Measurements from ENCODE around the gene TMEM43.

TMEM43 gene

GRCh38 chr3:14179114-14179465, 54.2 kb downstream of the TMEM43 start:
- FAIRE-seq (no peak), DNase-seq (ENCODE audit: insufficient read length, low spot score) (no peak)
- TF ChIP-seq SPI1 (IDR thresholded peaks at IDR 0.05; ENCODE audit: low read depth, low read length) (no peak), POU2F2 (IDR thresholded peaks at IDR 0.05; ENCODE audit: low read depth, low read length) (no peak), POLR2AphosphoS5 (IDR thresholded peaks at IDR 0.05; ENCODE audit: low read depth, low read length) (no peak), TAF1 (IDR thresholded peaks at IDR 0.05; ENCODE audit: low read depth, low read length) (no peak), POLR2A (IDR thresholded peaks at IDR 0.05; ENCODE audit: low read depth, low read length) (no peak), PAX5 (IDR thresholded peaks at IDR 0.05; ENCODE audit: insufficient read depth, low read length, severe bottlenecking) (no peak)

- TF ChIP-seq POLR2A (IDR thresholded peaks at IDR 0.05; ENCODE audit: low read depth, low read length) (no peak), TAF1 (IDR thresholded peaks at IDR 0.05; ENCODE audit: low read depth, low read length) (no peak), PAX5 (IDR thresholded peaks at IDR 0.05; ENCODE audit: insufficient read depth, low read length, severe bottlenecking) (no peak), SPI1 (IDR thresholded peaks at IDR 0.05; ENCODE audit: low read depth, low read length) (no peak), POLR2AphosphoS5 (IDR thresholded peaks at IDR 0.05; ENCODE audit: low read depth, low read length) (no peak), POU2F2 (IDR thresholded peaks at IDR 0.05; ENCODE audit: low read depth, low read length) (no peak)
- DNase-seq (ENCODE audit: insufficient read length, low spot score), result no peak
- FAIRE-seq, result no peak
Observed at GRCh38 chr3:14179795-14180194, 54.9 kb downstream of the TMEM43 start.

GRCh38 chr3:14181253-14181652, 56.4 kb downstream of the TMEM43 start:
- DNase-seq (ENCODE audit: insufficient read length, low spot score), result no peak
- FAIRE-seq, result no peak
- TF ChIP-seq POU2F2 (IDR thresholded peaks at IDR 0.05; ENCODE audit: low read depth, low read length) (no peak), POLR2A (IDR thresholded peaks at IDR 0.05; ENCODE audit: low read depth, low read length) (no peak), TAF1 (IDR thresholded peaks at IDR 0.05; ENCODE audit: low read depth, low read length) (no peak), PAX5 (IDR thresholded peaks at IDR 0.05; ENCODE audit: insufficient read depth, low read length, severe bottlenecking) (no peak), POLR2AphosphoS5 (IDR thresholded peaks at IDR 0.05; ENCODE audit: low read depth, low read length) (no peak), SPI1 (IDR thresholded peaks at IDR 0.05; ENCODE audit: low read depth, low read length) (no peak)

GRCh38 chr3:14183015-14183577, 58.2 kb downstream of the TMEM43 start:
- no peak for DNase-seq (ENCODE audit: insufficient read length, low spot score)
- TF ChIP-seq TAF1 (IDR thresholded peaks at IDR 0.05; ENCODE audit: low read depth, low read length) (no peak), SPI1 (IDR thresholded peaks at IDR 0.05; ENCODE audit: low read depth, low read length) (no peak), PAX5 (IDR thresholded peaks at IDR 0.05; ENCODE audit: insufficient read depth, low read length, severe bottlenecking) (no peak), POU2F2 (IDR thresholded peaks at IDR 0.05; ENCODE audit: low read depth, low read length) (no peak), POLR2A (IDR thresholded peaks at IDR 0.05; ENCODE audit: low read depth, low read length) (no peak), POLR2AphosphoS5 (IDR thresholded peaks at IDR 0.05; ENCODE audit: low read depth, low read length) (no peak)
- FAIRE-seq, result no peak

GRCh38 chr3:14186854-14187458, 62.1 kb downstream of the TMEM43 start:
- TF ChIP-seq POLR2A (IDR thresholded peaks at IDR 0.05; ENCODE audit: low read depth, low read length), result no peak
- no peak for TF ChIP-seq POU2F2 (IDR thresholded peaks at IDR 0.05; ENCODE audit: low read depth, low read length)
- no peak for TF ChIP-seq PAX5 (IDR thresholded peaks at IDR 0.05; ENCODE audit: insufficient read depth, low read length, severe bottlenecking)
- TF ChIP-seq TAF1 (IDR thresholded peaks at IDR 0.05; ENCODE audit: low read depth, low read length), result no peak
- FAIRE-seq (no peak), DNase-seq (ENCODE audit: insufficient read length, low spot score) (no peak)

GRCh38 chr3:14188041-14188754, 63.3 kb downstream of the TMEM43 start:
- TF ChIP-seq TAF1 (IDR thresholded peaks at IDR 0.05; ENCODE audit: low read depth, low read length) (no peak), POU2F2 (IDR thresholded peaks at IDR 0.05; ENCODE audit: low read depth, low read length) (no peak), PAX5 (IDR thresholded peaks at IDR 0.05; ENCODE audit: insufficient read depth, low read length, severe bottlenecking) (no peak), SPI1 (IDR thresholded peaks at IDR 0.05; ENCODE audit: low read depth, low read length) (no peak), POLR2A (IDR thresholded peaks at IDR 0.05; ENCODE audit: low read depth, low read length) (no peak), POLR2AphosphoS5 (IDR thresholded peaks at IDR 0.05; ENCODE audit: low read depth, low read length) (no peak)
- FAIRE-seq (no peak), DNase-seq (ENCODE audit: insufficient read length, low spot score) (no peak)
